Measurements from ENCODE around the gene DDX4.

DNA sequence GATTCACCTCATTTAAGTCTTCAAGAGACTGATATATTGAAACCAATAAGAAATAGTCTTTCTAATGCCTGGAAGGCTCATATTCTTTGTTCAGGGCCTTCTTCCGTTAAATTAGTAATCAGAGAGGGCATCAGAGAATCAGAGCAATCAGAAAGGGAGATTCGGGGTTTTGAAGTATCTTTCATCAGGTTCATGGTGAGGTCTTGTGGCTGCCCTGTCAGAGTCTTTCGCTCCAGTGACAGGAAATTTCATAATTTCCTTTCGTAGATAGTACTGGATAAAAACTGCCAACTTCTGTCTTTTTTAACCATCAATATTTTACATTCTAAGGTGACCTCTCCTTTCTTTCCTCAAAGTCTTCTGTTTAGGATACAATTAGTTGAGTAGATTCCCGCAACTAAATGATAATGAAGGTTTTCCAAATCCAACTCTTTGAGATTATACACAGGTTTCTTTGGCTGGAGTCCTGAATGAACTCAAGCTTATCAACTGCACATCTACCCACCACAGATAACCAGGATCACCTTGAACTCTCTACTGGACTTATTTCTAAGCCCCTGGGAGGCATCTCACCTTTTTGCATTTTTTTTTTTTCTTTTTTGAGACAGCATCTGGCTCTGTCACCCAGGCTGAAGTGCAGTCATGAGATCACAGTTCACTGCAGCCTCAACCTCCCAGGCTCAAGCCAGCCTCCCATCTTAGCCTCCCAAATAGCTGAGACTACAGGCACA, 118.8 kb downstream of the DDX4 start:
- TF ChIP-seq, protein P1, sequence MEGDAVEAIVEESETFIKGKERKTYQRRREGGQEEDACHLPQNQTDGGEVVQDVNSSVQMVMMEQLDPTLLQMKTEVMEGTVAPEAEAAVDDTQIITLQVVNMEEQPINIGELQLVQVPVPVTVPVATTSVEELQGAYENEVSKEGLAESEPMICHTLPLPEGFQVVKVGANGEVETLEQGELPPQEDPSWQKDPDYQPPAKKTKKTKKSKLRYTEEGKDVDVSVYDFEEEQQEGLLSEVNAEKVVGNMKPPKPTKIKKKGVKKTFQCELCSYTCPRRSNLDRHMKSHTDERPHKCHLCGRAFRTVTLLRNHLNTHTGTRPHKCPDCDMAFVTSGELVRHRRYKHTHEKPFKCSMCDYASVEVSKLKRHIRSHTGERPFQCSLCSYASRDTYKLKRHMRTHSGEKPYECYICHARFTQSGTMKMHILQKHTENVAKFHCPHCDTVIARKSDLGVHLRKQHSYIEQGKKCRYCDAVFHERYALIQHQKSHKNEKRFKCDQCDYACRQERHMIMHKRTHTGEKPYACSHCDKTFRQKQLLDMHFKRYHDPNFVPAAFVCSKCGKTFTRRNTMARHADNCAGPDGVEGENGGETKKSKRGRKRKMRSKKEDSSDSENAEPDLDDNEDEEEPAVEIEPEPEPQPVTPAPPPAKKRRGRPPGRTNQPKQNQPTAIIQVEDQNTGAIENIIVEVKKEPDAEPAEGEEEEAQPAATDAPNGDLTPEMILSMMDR (conservative IDR thresholded peaks at IDR 0.05; ENCODE audit: low read depth, low read length): no peak
- TF ChIP-seq EZH2 (IDR thresholded peaks at IDR 0.05; ENCODE audit: borderline replicate concordance, low read depth, low read length, poor library complexity, severe bottlenecking): no peak

Data from A673 (cell line).